Prostate gland (tissue), 2 donors: ENCODE measurements around the gene TEX14.

Source experiments
- CTCF ChIP-seq, 4 experiments: fragments of 200-600 bp in 2 of 4; fragments of 450-650 bp in 2 of 4; sonication (generic) in 2 of 4; IDR thresholded peaks; 1 replicate in 3 of 4; 2 replicates in 1 of 4; pipeline ENCODE4 v1.5.1; 2016 to 2019; ENCODE audit warnings: antibody characterized with exemption in 4 of 4, mild to moderate bottlenecking in 2 of 4, moderate library complexity in 2 of 4
- POLR2A ChIP-seq: fragments of 450-650 bp; IDR thresholded peaks from one replicate; pipeline ENCODE4 v1.6.1; 2016; ENCODE audit warnings: antibody characterized with exemption, mild to moderate bottlenecking

- TF ChIP-seq CTCF (IDR thresholded peaks at IDR 0.05) (no peak), POLR2A (no peak)
These were observed 158.1 kb downstream of the TEX14 start for GRCh38 chr17:58533616-58534188.
